PC-3 (cell line): ENCODE measurements around the gene FPR2. TPM values are rescaled to one million over a fixed set of nuclear protein-coding genes. Genes with fewer than 3 reads are reported as not detected.

ENCODE experiments used
- ATAC-seq: fragments of 200-7000 bp; cut with Tn5 transposase; 2 replicates; pipeline ENCODE4 v1.9.1; 2020; ENCODE audit warnings: mild to moderate bottlenecking, moderate library complexity
- BruUV-seq: library from RNA; stranded (reverse); fragments of 400-500 nt; replicated peaks from 2 replicates; lab custom pipeline; 2021; lab: Mats Ljungman, UMichigan
- CTCF ChIA-PET: fragments of 300-600 bp; sonication (Branson Sonifier 250); formaldehyde crosslinking; loops from one replicate; lab custom pipeline; 2022; ENCODE audit warnings: antibody characterized with exemption; lab: Charles Lee
- POLR2A ChIA-PET: fragments of 300-600 bp; sonication (Branson Sonifier 250); formaldehyde crosslinking; loops from one replicate; lab custom pipeline; 2022; ENCODE audit warnings: antibody characterized with exemption; ENCODE audit not compliant: unreplicated experiment; lab: Charles Lee
- DNase-seq: peaks from one replicate; pipeline ENCODE4 v3.0.0-alpha.2; 2015
- H2AFZ ChIP-seq: fragments of 300-600 bp; sonication (generic); 2 replicates; pipeline ENCODE4 v1.6.0; 2016; ENCODE audit warnings: antibody characterized with exemption, low read length
- H3F3A ChIP-seq: fragments of 300-600 bp; sonication (generic); one replicate; pipeline ENCODE4 v1.6.0; 2017; ENCODE audit warnings: antibody characterized with exemption, low read length, control low read depth, mild to moderate bottlenecking; ENCODE audit not compliant: unreplicated experiment
- H3K27ac ChIP-seq: fragments of 300-600 bp; sonication (generic); 2 replicates; pipeline ENCODE4 v1.5.1; 2016; ENCODE audit warnings: mild to moderate bottlenecking, low read length
- H3K27me3 ChIP-seq: fragments of 300-600 bp; sonication (generic); 2 replicates; pipeline ENCODE4 v1.6.1; 2016; ENCODE audit warnings: low read length, mixed read lengths
- H3K36me3 ChIP-seq: fragments of 300-600 bp; sonication (generic); 2 replicates; pipeline ENCODE4 v1.6.1; 2016; ENCODE audit warnings: low read depth, mixed run types, low read length, mixed read lengths
- H3K4me1 ChIP-seq: fragments of 300-600 bp; sonication (generic); 2 replicates; pipeline ENCODE4 v1.5.1; 2016; ENCODE audit warnings: low read length; ENCODE audit not compliant: insufficient read depth
- H3K4me2 ChIP-seq: fragments of 300-600 bp; sonication (generic); 2 replicates; pipeline ENCODE4 v1.6.0; 2016; ENCODE audit warnings: low read length
- H3K4me3 ChIP-seq: fragments of 300-600 bp; sonication (generic); 2 replicates; pipeline ENCODE4 v1.5.1; 2016; ENCODE audit warnings: mild to moderate bottlenecking, low read length, mixed read lengths
- H3K79me2 ChIP-seq: fragments of 300-600 bp; sonication (generic); 2 replicates; pipeline ENCODE4 v1.6.1; 2017; ENCODE audit warnings: low read length, mixed read lengths
- H3K9ac ChIP-seq: fragments of 300-600 bp; sonication (generic); 2 replicates; pipeline ENCODE4 v1.6.0; 2016; ENCODE audit warnings: mild to moderate bottlenecking, low read length
- H3K9me2 ChIP-seq: fragments of 300-600 bp; sonication (generic); replicated peaks from 2 replicates; pipeline ENCODE4 v1.6.1; 2016; ENCODE audit warnings: mixed run types, low read length, mixed read lengths
- H3K9me3 ChIP-seq: fragments of 300-600 bp; sonication (generic); 2 replicates; pipeline ENCODE4 v1.6.1; 2016; ENCODE audit warnings: low read length, mixed read lengths
- H4K20me1 ChIP-seq: fragments of 300-600 bp; sonication (generic); 2 replicates; pipeline ENCODE4 v1.6.1; 2016; ENCODE audit warnings: low read length, mixed read lengths
- EZH2 ChIP-seq: fragments of 300-600 bp; sonication (generic); IDR thresholded peaks from one replicate; pipeline ENCODE4 v1.6.1; 2017; ENCODE audit warnings: antibody characterized with exemption, mild to moderate bottlenecking, low read length; ENCODE audit not compliant: unreplicated experiment
- EZH2phosphoT487 ChIP-seq: fragments of 300-600 bp; sonication (generic); IDR thresholded peaks from 2 replicates; pipeline ENCODE4 v1.6.1; 2018; ENCODE audit warnings: mild to moderate bottlenecking, antibody characterized with exemption, low read length, borderline replicate concordance
- intact Hi-C: fragments of 100-400 bp; cut with micrococcal nuclease; formaldehyde crosslinking; loops from 2 replicates; pipeline ENCODE4 v1.9.0; 2023
- total RNA-seq: library from RNA; depleted of rRNA; stranded (reverse); fragments of >200 nt; gene quantifications from 2 replicates; pipeline ENCODE4 v1.2.3, GENCODE V29; 2014
- TF ChIP-seq, protein P1 (sequence below): fragments of 300-600 bp; sonication (generic); conservative IDR thresholded peaks from 2 replicates; pipeline ENCODE4 v1.5.1; 2017; ENCODE audit warnings: antibody characterized with exemption, low read depth, mild to moderate bottlenecking, low read length

FPR2 gene
- total RNA-seq, 1 experiment from 2014 or later, result not detected

DNA sequence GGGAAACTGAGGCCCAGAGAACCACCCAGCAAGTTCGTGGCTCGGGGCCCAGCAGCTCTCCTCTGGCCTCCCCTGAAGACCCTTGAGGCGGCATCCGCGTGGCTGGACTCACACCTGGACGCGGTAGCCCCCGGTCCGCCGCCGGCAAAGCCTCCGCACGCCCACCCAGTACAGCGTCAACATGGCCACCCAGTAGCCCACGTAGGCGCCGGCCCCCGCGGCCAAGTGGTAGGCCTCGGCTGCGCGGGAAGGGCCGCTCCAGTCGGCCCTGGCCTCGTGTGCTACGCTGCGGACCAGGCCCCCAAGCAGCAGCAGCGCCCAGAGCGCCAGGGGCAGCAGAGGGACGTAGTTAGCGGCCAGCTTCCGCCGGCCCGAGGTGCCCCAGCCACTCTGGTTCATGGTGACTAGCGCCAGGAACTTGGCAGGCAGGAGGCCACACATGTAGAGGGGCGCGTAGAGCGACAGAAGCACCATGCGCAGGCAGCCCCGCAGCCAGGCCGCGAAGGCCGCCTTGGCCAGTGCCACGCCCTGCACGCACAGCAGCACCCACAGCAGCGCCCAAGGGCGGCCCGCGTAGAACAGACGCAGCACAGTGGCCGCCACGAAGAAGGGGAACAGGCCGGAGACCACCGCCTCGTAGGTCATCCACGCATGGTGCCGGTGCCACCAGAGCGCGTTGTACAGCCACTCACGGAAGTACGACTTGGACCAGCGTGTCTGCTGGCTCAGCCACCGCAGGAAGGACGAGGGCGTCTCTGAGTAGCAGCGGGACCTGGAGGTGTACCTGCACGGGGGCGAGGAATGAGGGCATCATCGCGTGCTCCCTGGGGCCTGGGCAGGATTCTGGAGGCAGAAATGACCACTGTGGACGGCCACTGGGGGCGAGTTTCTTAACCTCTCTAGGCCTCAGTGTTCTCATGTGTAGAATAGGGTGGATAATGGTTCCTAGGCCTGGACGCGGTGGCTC lies 47.4 kb upstream of the FPR2 start:
- Histone ChIP-seq H3K4me1 (no peaks in the 10 kb centered on the region), H3K9me2 (no peaks in the 10 kb centered on the region), H3K4me3 (no peak overlapping the region), H3F3A (no peaks in the 10 kb centered on the region), H3K9ac (no peak overlapping the region), H3K27ac (no peak overlapping the region), H2AFZ (no peak overlapping the region), H3K79me2 (no peaks in the 10 kb centered on the region), H4K20me1 (no peaks in the 10 kb centered on the region), H3K9me3 (no peaks in the 10 kb centered on the region), H3K4me2 (no peak overlapping the region), H3K27me3 (peaks cover 3% of the 10 kb centered on the region; the same call in 1 of the 2 replicates), H3K36me3 (no peaks in the 10 kb centered on the region)
- ATAC-seq (no peak), DNase-seq (no peak)
- ChIA-PET CTCF (no interaction called here), POLR2A (no interaction called here)
- intact Hi-C loops, result loop anchor here (5.0 kb wide), 1 partner anchor 524 kb away; no protein-coding TSS in a partner anchor
- no peak for TF ChIP-seq EZH2phosphoT487
- no peak for TF ChIP-seq EZH2
- TF ChIP-seq, protein P1, sequence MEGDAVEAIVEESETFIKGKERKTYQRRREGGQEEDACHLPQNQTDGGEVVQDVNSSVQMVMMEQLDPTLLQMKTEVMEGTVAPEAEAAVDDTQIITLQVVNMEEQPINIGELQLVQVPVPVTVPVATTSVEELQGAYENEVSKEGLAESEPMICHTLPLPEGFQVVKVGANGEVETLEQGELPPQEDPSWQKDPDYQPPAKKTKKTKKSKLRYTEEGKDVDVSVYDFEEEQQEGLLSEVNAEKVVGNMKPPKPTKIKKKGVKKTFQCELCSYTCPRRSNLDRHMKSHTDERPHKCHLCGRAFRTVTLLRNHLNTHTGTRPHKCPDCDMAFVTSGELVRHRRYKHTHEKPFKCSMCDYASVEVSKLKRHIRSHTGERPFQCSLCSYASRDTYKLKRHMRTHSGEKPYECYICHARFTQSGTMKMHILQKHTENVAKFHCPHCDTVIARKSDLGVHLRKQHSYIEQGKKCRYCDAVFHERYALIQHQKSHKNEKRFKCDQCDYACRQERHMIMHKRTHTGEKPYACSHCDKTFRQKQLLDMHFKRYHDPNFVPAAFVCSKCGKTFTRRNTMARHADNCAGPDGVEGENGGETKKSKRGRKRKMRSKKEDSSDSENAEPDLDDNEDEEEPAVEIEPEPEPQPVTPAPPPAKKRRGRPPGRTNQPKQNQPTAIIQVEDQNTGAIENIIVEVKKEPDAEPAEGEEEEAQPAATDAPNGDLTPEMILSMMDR, result no peak
- no TSS peak for BruUV-seq

DNA sequence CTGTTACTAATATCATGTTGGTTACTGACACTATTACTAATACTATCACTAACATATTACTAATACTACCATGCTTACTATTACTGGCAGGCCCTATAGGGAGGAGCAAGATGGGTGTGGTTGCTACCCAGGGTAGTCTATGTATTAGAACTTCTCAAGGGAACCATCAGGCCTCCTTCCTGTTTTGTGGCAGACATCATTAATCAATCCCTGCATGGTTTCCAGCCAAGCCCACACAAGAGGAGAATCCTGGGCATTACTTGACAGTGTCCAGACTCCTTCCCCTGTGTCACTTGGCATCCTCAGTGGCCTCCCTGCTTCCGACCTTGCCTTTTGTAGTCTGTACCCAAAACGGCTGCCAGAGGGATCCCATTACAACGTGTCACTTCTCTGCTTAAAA lies 46.1 kb upstream of the FPR2 start:
- CTCF ChIA-PET, result no interaction called here

More for the DNA sequence above, 46.1 kb upstream of the FPR2 start:
- Histone ChIP-seq H3K9me2 (no peaks in the 10 kb centered on the region), H3K27ac (no peak overlapping the region), H3K4me3 (no peak overlapping the region), H3F3A (no peaks in the 10 kb centered on the region), H3K79me2 (no peaks in the 10 kb centered on the region), H3K4me1 (no peaks in the 10 kb centered on the region), H3K36me3 (no peaks in the 10 kb centered on the region), H2AFZ (no peak overlapping the region), H3K4me2 (no peak overlapping the region), H3K9ac (no peak overlapping the region), H4K20me1 (no peaks in the 10 kb centered on the region), H3K27me3 (peaks cover 3% of the 10 kb centered on the region; the same call in 1 of the 2 replicates), H3K9me3 (no peaks in the 10 kb centered on the region)
- TF ChIP-seq, protein P1, result no peak
- TF ChIP-seq EZH2, result no peak
- TF ChIP-seq EZH2phosphoT487, result no peak
- BruUV-seq, result no TSS peak
- no peak for DNase-seq
- no peak for ATAC-seq
- intact Hi-C loops, result loop anchor here (5.0 kb wide), 1 partner anchor 522 kb away; no protein-coding TSS in a partner anchor
- POLR2A ChIA-PET, result no interaction called here
